HG02840 (cell line): Measurements from ENCODE around the gene NCBP3.

ENCODE experiments used
- ATAC-seq: cut with Tn5 transposase; IDR thresholded peaks from one replicate; pipeline ENCODE4 v1.9.1; 2021; ENCODE audit warnings: mild to moderate bottlenecking, moderate library complexity, moderate number of reproducible peaks; ENCODE audit not compliant: unreplicated experiment, low FRiP score

The NCBP3 gene

GRCh38 chr17:3815122-3815521, 30.9 kb downstream of the NCBP3 start:
- no peak for ATAC-seq

DNA sequence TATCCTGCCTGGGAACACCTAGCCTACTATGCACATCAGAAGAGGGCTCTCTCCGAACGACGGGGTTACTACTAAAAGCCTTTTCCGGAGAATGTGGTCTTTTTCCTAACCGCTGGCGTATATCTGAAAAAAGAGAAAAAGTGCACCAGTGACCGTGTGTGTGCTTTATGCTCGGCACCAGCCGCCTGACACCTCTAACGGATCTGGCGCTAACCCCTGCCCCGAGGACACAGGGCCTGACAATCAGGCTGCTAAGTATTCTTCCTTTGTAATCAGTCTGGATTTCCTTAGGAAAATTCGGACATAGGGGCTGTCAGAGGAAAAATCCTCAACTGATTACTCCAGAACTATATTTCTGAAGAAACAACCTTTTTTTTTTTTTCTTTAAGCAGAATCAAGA, 31.7 kb downstream of the NCBP3 start:
- ATAC-seq = no peak

DNA sequence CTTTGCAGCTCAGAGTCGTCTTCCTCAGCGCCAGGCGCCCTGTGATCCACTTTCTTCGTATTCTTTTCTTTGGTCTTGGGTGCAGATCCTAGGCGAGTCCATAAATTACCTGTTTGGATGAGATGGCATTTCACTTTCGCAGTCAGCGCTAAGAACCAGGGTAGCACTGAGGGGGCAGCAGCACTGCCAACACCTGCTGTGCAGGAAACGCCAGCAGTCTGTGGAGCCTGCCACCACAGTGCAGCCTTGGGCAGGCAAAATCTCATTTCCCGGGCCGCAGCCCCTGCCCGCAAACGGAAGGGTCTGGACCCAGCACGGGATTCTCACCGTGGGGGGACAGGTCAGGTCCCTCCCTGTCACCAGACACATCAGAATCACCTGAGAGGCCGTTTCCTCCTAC, 32.9 kb downstream of the NCBP3 start:
- ATAC-seq = no peak

GRCh38 chr17:3812771-3813170, 33.3 kb downstream of the NCBP3 start:
- no peak for ATAC-seq

- ATAC-seq = no peak
These were observed 33.8 kb downstream of the NCBP3 start for GRCh38 chr17:3812284-3812683.

GRCh38 chr17:3810019-3810418, 36.0 kb downstream of the NCBP3 start:
- no peak for ATAC-seq

DNA sequence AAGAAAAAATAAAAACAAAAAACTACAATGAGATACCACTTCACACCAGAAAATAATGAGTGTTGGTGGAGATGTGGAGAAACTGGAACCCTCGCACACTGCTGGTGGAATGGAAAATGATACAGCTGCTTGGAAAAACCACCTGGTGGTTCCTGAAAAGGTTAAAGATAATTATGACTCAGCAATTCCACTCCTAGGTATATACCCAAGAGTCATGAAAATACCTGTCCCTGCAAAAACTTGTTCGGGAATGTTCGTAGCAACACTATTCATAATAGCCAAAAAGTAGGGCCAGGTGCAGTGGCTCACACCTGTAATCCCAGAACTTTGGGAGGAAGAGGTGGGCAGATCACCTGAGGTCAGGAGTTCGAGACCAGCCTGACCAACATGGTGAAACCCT, 36.9 kb downstream of the NCBP3 start:
- ATAC-seq = no peak

DNA sequence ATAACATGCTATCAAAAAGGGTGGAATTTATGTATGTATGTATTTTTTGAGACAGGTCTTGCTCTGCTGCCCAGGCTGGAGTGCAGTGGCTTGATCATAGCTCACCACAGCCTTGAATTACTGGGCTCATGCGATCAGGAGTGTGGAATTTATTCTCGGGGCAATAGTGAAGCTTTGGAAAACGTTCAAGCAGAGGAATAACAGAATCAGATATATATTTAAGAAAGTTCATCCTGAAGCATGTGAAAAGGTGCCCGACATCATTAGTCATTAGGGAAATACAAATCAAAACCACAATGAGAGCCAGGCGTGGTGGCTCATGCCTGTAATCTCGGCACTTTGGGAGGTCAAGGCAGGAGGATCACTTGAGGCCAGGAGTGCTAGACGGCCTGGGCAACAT, 37.3 kb downstream of the NCBP3 start:
- ATAC-seq = no peak

DNA sequence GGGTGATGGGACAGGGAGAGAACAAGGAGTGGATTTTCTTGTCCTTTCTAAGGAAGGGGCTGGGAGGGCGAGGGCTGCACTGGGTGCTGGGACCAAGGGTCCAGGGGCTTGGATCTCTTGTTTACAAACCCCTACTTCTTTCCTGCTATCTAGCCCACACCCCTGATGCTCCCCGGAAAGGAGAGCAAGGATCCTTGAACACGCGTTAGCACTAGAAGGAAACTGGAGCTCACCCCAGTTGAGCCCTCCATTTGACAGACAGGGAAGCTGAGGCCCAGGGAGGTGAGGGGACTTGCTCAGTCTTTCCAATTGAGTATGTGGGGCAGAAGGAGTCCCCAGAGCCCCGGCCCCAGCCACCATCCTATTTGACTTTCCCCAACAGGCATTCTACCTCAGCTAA, 40.5 kb downstream of the NCBP3 start:
- ATAC-seq = no peak

GRCh38 chr17:3804503-3804931, 41.5 kb downstream of the NCBP3 start:
- ATAC-seq = no peak

DNA sequence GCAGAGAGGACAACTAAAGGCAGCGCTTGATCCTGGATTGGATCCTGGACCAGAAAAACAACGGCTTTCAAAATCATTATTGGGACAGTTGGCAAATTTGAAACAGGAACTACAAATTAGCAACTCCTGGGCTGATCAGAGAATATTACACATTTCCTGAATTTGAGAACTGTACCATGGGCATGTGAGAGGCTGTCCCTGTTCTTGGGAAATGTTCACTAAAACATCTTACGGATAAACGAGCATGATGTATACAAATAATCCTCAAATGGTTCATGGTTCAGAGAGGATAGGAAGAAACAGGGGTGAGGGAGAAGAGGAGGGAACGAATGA, 42.8 kb downstream of the NCBP3 start:
- ATAC-seq = no peak

DNA sequence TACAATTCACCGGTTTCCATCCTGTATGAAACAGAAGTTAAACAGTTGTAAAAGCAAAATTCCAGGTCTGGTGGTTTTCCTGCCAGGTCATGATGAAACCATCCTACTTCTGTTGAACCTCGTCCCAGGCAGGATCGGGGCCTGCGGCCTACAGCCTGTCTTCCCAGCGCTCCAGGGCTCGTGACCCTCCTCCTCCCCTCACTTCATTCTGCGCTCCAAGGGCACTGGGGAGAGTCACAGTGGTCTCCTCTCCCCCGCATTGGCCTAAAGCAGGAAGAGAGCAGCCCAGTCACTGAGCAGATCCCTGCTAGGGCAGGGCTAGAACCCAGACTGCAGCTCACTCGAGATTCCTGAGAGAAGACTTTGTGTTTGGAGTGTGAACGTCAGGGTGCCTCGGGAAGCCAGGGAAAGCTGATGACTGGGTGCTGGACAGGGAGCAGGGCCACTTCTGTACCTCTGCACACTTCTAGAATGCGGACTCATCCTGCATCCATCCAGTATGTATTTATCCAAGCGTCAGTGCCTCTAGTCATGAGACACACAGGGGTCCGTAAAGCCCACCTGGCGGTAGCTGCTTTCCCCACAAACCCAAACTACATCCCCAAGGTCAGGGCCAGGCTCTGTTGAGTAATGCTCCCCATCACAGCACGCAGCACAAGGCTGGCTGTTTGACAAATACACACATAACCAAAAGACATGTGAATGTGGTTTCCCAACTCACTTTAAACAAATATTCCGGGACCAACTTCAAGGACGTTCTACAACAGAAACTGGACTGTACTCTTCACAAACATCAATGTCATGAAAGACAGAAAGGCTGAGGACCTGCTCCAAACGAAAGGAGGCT, 43.4 kb downstream of the NCBP3 start:
- ATAC-seq = no peak

DNA sequence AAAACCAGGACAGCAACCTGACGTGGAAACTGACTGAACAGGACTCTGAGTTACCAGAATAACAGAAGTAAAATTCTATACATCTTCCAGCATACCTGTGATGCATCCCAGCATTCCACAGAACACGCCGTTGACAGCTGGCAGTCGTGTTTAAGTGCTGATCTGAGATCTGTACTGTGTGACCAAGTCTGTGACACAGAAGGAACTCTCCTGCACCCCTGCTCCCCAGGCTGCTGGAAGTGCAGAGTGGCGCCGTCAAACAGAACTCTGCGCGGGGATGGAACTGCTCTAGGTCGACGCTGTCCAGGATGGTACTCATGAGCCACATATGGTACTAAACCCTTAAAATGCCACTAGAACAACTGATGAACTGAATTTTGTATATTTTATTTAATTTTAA, 44.3 kb downstream of the NCBP3 start:
- no peak for ATAC-seq

DNA sequence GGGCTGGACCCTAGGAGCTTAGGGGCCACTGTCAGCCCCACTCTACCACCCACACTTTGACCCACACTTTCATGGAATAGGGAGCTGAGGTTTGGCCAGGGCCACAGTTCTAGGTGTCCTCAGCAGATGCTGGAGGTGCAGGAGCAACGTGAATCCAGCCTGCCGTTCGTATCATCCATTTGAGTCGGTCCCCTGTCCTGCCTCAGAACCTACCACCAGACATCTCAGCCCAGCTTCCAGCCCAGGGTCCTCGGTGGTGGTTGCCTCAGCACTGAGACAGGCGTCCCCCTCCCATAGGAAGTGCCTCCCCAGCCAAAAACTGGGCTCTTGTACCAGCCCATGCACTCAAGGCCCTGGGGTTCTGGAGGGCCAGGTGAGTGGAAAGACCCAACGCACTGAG, 44.7 kb downstream of the NCBP3 start:
- no peak for ATAC-seq

GRCh38 chr17:3800362-3801271, 45.4 kb downstream of the NCBP3 start, which contains the start of gene ITGAE:
Gene ITGAE (minus strand): TSS chr17:3801188. CDS start chr17:3801144, 44 bp downstream.
- ATAC-seq = no peak

DNA sequence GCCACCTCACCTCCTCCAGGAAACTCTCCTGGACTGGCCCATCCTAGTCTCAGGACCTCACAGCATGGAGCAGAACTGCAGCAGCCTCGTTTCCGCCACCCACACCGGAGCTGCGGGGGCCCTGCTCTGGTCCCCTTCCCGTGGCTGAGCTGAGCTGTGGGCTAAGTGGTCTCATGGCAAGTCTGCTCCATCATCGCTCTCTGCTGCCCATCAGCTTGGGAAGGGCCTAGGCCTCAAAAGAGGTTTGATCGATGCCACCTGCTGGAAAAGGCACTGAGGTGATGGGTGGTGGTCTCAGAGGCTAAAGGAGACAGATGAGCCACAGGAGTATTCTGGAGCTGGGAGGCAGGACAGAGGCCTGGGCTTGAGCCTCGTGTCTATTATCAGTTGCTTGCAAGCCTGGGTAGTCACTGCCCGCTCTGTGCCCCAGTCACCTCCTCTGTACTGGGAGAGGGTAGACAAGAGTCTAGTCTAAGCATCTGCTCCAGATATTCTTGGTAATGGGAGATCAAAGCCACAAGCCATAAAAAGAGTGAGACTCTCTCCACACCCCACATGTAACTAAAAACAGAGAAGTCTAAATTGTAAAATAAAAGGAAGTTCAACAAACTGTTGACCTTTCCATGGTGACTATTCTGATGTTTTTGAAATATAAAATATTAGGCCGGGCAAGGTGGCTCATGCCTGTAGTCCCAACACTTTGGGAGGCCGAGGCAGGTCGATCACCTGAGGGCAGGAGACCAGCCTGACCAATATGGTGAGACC, 46.7 kb downstream of the NCBP3 start:
- ATAC-seq = no peak

- no peak for ATAC-seq
These were observed 47.5 kb downstream of the NCBP3 start for GRCh38 chr17:3798273-3799180.

DNA sequence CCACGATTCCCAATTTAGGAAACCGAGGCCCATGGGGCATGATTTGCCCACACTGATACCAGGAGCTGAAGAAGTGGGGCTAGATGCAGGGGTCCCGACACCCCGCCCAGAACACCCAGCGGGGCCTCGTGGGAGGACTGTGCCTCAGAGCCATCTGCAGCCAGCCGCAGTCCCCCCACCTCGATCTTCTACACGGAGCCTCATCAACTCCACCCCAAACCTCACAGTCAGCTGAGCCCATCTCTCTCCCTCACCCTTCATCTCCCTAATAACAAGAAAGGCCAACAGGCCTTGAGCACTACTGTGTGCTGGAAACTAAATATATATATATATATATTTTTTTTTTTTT, 49.2 kb downstream of the NCBP3 start:
- ATAC-seq = no peak

DNA sequence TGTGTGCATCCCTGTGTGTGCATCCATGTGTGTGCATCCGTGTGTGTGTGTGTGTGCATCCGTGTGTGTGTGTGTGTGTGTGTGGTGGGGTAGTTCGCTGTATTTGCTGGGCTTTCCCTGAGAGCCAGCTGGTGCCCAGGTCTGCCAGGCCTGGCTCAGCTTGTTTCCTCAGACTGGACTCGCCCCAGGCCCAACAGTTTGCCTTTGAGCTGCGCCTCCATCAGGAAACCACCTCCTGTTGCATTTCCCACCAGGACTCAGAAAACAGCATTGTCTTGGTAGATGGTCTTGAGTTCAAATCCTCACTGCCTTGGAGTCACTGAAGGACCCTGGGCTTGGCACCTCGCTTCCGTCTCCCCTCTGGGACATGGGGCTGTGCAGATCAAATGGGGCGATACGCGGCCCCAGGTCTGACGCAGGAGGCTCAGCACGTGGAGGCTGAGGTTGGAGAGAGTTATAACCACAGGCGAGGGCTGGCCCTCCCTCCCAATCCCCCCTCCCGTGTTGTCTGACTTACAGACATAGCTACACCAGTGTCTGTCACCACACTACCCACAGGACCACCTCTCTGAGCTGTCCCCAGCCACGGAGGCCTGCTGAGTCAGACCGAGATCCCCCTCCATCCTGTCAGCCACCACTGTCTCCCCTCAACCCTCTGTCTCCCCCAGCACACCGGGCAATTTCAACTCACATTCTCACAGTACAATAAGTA, 49.8 kb downstream of the NCBP3 start:
- no peak for ATAC-seq
